K562 (cell line): ENCODE data around the gene OSGEP. TPM values are rescaled to one million over a fixed set of nuclear protein-coding genes. Genes with fewer than 3 reads are reported as not detected.

Experiments used
- ATAC-seq: fragments of 200-7000 bp; cut with Tn5 transposase; 3 replicates; pipeline ENCODE4 v1.9.1; 2020; ENCODE audit warnings: moderate library complexity
- BruUV-seq: library from RNA; stranded (reverse); fragments of 400-500 nt; replicated peaks from 2 replicates; lab custom pipeline; 2021; lab: Mats Ljungman, UMichigan
- CTCF ChIA-PET: fragments of 300-600 bp; formaldehyde crosslinking; extraction: SDS; loops from one replicate; lab custom pipeline; 2021; ENCODE audit warnings: low intra/inter-chr PET ratio; lab: Yijun Ruan, JAX
- POLR2A ChIA-PET: fragments of 300-600, 350-650 bp; sonication (Branson Sonifier 250); formaldehyde crosslinking; extraction: SDS; loops from one replicate; lab custom pipeline; 2021; ENCODE audit warnings: antibody characterized with exemption, inconsistent platforms; lab: Yijun Ruan, JAX
- DNase-seq, 4 experiments: peaks; one replicate each; pipeline versions ENCODE4 v3.0.0 to v3.0.0-alpha.2; 2011 to 2018; ENCODE audit warnings: low spot score in 3 of 4, mixed read lengths in 3 of 4; ENCODE audit errors: extremely low read depth in 1 of 4
- FAIRE-seq: peaks from 2 replicates; lab custom pipeline; 2011; peaks lifted over from hg19 to GRCh38; lab: Jason Lieb, UNC
- H2AFZ ChIP-seq: 2 replicates; pipeline ENCODE4 v1.6.0; 2011; ENCODE audit warnings: low read depth, low read length, control low read depth, inconsistent platforms
- H3K27ac ChIP-seq: fragments of 200-600 bp; 3 replicates; pipeline ENCODE4 v1.8.0; 2011; ENCODE audit warnings: low read depth, mild to moderate bottlenecking, control low read depth, inconsistent platforms, low read length, moderate library complexity, mixed read lengths; ENCODE audit errors: extremely low read depth
- H3K27me3 ChIP-seq, 2 experiments: fragments of 300-600 bp in 1 of 2; 2 replicates in 1 of 2; 3 replicates in 1 of 2; pipeline versions ENCODE4 v1.6.0 to v1.8.0; 2011; ENCODE audit warnings: inconsistent platforms in 2 of 2, low read length in 2 of 2, mild to moderate bottlenecking in 1 of 2, mixed read lengths in 1 of 2, moderate library complexity in 1 of 2; ENCODE audit not compliant: control insufficient read depth in 2 of 2, insufficient read depth in 2 of 2
- H3K36me3 ChIP-seq: fragments of 300-600 bp; 3 replicates; pipeline ENCODE4 v1.8.0; 2011; ENCODE audit warnings: mild to moderate bottlenecking, low read length, inconsistent platforms; ENCODE audit not compliant: control insufficient read depth, insufficient read depth
- H3K4me1 ChIP-seq, 2 experiments: fragments of 200-600 bp in 1 of 2; replicated peaks in 1 of 2; 2 replicates in 1 of 2; 3 replicates in 1 of 2; pipeline versions ENCODE4 v1.5.1 to v1.8.0; 2011; ENCODE audit warnings: inconsistent platforms in 2 of 2, low read length in 2 of 2, mild to moderate bottlenecking in 1 of 2, mixed read lengths in 1 of 2, moderate library complexity in 1 of 2; ENCODE audit not compliant: control insufficient read depth in 2 of 2, insufficient read depth in 2 of 2
- H3K4me2 ChIP-seq: 2 replicates; pipeline ENCODE4 v1.6.1; 2011; ENCODE audit warnings: low read length, control low read depth, inconsistent platforms, mixed read lengths; ENCODE audit not compliant: insufficient read depth
- H3K4me3 ChIP-seq: fragments of 200-600 bp; sonication (generic), shearing (Covaris generic); 2 replicates; pipeline ENCODE4 v1.5.1; 2016; ENCODE audit warnings: control low read depth, inconsistent platforms
- H3K79me2 ChIP-seq: fragments of 200-600 bp; 3 replicates; pipeline ENCODE4 v1.8.0; 2011; ENCODE audit warnings: low read length, inconsistent platforms; ENCODE audit not compliant: control insufficient read depth, insufficient read depth
- H3K9ac ChIP-seq, 2 experiments: 2 replicates each; pipeline versions ENCODE4 v1.6.0 to v1.6.1; 2011; ENCODE audit warnings: low read depth in 2 of 2, low read length in 2 of 2, control low read depth in 1 of 2, inconsistent platforms in 1 of 2, mild to moderate bottlenecking in 1 of 2, mixed read lengths in 1 of 2; ENCODE audit not compliant: insufficient read depth in 1 of 2
- H3K9me1 ChIP-seq: one replicate; pipeline ENCODE4 v1.6.0; 2011; ENCODE audit warnings: inconsistent platforms, mild to moderate bottlenecking, low read length, moderate library complexity; ENCODE audit not compliant: control insufficient read depth, insufficient read depth
- H3K9me3 ChIP-seq: replicated peaks from 2 replicates; pipeline ENCODE4 v1.5.1; 2011; ENCODE audit warnings: low read depth, low read length, inconsistent platforms; ENCODE audit not compliant: control insufficient read depth, insufficient read depth
- H4K20me1 ChIP-seq: replicated peaks from 2 replicates; pipeline ENCODE4 v1.6.1; 2011; ENCODE audit warnings: low read length, inconsistent platforms, mixed read lengths; ENCODE audit not compliant: control insufficient read depth, insufficient read depth
- ILK ChIP-seq: fragments of 450-650 bp; IDR thresholded peaks from 2 replicates; pipeline ENCODE4 v1.6.1; 2016; ENCODE audit warnings: missing genetic modification characterization, low read depth, mild to moderate bottlenecking, missing compliant biosample characterization, moderate library complexity, borderline replicate concordance
- JUN ChIP-seq, 2 experiments: sonication (generic) in 1 of 2; formaldehyde crosslinking in 1 of 2; IDR thresholded peaks; 2 replicates each; pipeline versions ENCODE4 v1.6.1 to v1.8.0; 2012 to 2022; ENCODE audit warnings: borderline replicate concordance in 2 of 2, mild to moderate bottlenecking in 2 of 2, improper control_type of control experiment in 1 of 2, low read depth in 1 of 2, low read length in 1 of 2, missing genetic modification reagents in 1 of 2
- U2AF2 ChIP-seq: fragments of 200-400 bp; formaldehyde crosslinking; optimal IDR thresholded peaks from 2 replicates; pipeline ENCODE3; 2017; ENCODE audit warnings: low read depth, mild to moderate bottlenecking, low read length
- ZEB2 ChIP-seq: fragments of 450-650 bp; IDR thresholded peaks from 2 replicates; pipeline ENCODE4 v1.6.1; 2016
- WGBS: fragments of 100-300 bp; shearing (Covaris generic); methylation state at CpG from one replicate; pipeline ENCODE4 v1.1.6; 2016; ENCODE audit warnings: low coverage, mixed read lengths; ENCODE audit not compliant: insufficient coverage; ENCODE audit errors: missing lambda C conversion rate; 5-methylcytosine and 5-hydroxymethylcytosine counted together
- in situ Hi-C: fragments of 300-500 bp; cut with MboI; formaldehyde crosslinking; loops from 4 replicates; pipeline ENCODE4 v1.15.0; 2018; ENCODE audit warnings: inconsistent platforms, mixed read lengths
- intact Hi-C: fragments of 100-400 bp; cut with micrococcal nuclease; formaldehyde crosslinking; loops from 2 replicates; pipeline ENCODE4 v1.14.2; 2022
- polyA plus RNA-seq, 8 experiments: library from polyadenylated mRNA; depleted of rRNA in 4 of 8; stranded (reverse) in 5 of 8; unstranded in 3 of 8; fragments of >200 nt; fragmentation: Nextera tagmentation in 2 of 8; fragmentation: Illumina TruSeq in 1 of 8; extraction: Ambion mirVana in 2 of 8; extraction: Trizol in 1 of 8; gene quantifications; 2 replicates each; pipeline versions ENCODE4 v1.2.1 to v1.2.3, GENCODE V29; 2011 to 2014; ENCODE audit warnings: inconsistent platforms in 1 of 8, missing spikeins in 1 of 8
- total RNA-seq, 7 experiments: library from RNA; depleted of rRNA in 6 of 7; stranded (reverse); fragments of >200 nt in 6 of 7; fragmentation: Illumina TruSeq in 2 of 7; extraction: Trizol in 2 of 7; gene quantifications; 2 replicates each; pipeline versions ENCODE4 v1.2.1 to v1.2.3, GENCODE V29; 2011 to 2021; ENCODE audit warnings: low replicate concordance in 1 of 7
- TF ChIP-seq, protein P1 (sequence below), 2 experiments: fragments of 450-650 bp; IDR thresholded peaks; 2 replicates each; pipeline ENCODE4 v1.6.1; 2016; ENCODE audit warnings: mild to moderate bottlenecking in 2 of 2, borderline replicate concordance in 1 of 2, low read depth in 1 of 2, moderate library complexity in 1 of 2
- TF ChIP-seq, protein P2 (sequence below): sonication (generic); formaldehyde crosslinking; IDR thresholded peaks from 2 replicates; pipeline ENCODE4 v1.4.0; 2020; ENCODE audit warnings: mild to moderate bottlenecking, missing genetic modification reagents

OSGEP gene
- total and polyA plus RNA-seq, 9 of the 15 experiments (the other 6 are each of a cell fraction or from before 2014, with no cell fraction given): 32.1 to 59.2 (median 44.1) TPM

- in situ Hi-C loops: loop anchor here (10.0 kb wide), 1 partner anchor 186 kb away; no protein-coding TSS in a partner anchor
- H3K27ac ChIP-seq: no peak overlapping the region
These were observed 36.1 kb downstream of the OSGEP start for GRCh38 chr14:20418501-20418909.

More at GRCh38 chr14:20418501-20418909, 36.1 kb downstream of the OSGEP start:
- Histone ChIP-seq H3K36me3 (no peaks in the 10 kb centered on the region), H3K4me2 (no peak overlapping the region), H3K4me1 (peaks cover under 1 to 13% of the 10 kb centered on the region in 2 experiments; a peak in 4 of 5 replicates), H3K4me3 (no peak overlapping the region), H3K79me2 (no peaks in the 10 kb centered on the region), H2AFZ (no peak overlapping the region), H3K9ac (no peak overlapping the region), H3K9me3 (no peaks in the 10 kb centered on the region), H4K20me1 (no peaks in the 10 kb centered on the region), H3K9me1 (no peaks in the 10 kb centered on the region), H3K27me3 (no peaks in the 10 kb centered on the region)
- DNase-seq (no peak), ATAC-seq (no peak), FAIRE-seq (no peak)
- ChIA-PET POLR2A (no interaction called here), CTCF (no interaction called here)
- TF ChIP-seq, protein P1, sequence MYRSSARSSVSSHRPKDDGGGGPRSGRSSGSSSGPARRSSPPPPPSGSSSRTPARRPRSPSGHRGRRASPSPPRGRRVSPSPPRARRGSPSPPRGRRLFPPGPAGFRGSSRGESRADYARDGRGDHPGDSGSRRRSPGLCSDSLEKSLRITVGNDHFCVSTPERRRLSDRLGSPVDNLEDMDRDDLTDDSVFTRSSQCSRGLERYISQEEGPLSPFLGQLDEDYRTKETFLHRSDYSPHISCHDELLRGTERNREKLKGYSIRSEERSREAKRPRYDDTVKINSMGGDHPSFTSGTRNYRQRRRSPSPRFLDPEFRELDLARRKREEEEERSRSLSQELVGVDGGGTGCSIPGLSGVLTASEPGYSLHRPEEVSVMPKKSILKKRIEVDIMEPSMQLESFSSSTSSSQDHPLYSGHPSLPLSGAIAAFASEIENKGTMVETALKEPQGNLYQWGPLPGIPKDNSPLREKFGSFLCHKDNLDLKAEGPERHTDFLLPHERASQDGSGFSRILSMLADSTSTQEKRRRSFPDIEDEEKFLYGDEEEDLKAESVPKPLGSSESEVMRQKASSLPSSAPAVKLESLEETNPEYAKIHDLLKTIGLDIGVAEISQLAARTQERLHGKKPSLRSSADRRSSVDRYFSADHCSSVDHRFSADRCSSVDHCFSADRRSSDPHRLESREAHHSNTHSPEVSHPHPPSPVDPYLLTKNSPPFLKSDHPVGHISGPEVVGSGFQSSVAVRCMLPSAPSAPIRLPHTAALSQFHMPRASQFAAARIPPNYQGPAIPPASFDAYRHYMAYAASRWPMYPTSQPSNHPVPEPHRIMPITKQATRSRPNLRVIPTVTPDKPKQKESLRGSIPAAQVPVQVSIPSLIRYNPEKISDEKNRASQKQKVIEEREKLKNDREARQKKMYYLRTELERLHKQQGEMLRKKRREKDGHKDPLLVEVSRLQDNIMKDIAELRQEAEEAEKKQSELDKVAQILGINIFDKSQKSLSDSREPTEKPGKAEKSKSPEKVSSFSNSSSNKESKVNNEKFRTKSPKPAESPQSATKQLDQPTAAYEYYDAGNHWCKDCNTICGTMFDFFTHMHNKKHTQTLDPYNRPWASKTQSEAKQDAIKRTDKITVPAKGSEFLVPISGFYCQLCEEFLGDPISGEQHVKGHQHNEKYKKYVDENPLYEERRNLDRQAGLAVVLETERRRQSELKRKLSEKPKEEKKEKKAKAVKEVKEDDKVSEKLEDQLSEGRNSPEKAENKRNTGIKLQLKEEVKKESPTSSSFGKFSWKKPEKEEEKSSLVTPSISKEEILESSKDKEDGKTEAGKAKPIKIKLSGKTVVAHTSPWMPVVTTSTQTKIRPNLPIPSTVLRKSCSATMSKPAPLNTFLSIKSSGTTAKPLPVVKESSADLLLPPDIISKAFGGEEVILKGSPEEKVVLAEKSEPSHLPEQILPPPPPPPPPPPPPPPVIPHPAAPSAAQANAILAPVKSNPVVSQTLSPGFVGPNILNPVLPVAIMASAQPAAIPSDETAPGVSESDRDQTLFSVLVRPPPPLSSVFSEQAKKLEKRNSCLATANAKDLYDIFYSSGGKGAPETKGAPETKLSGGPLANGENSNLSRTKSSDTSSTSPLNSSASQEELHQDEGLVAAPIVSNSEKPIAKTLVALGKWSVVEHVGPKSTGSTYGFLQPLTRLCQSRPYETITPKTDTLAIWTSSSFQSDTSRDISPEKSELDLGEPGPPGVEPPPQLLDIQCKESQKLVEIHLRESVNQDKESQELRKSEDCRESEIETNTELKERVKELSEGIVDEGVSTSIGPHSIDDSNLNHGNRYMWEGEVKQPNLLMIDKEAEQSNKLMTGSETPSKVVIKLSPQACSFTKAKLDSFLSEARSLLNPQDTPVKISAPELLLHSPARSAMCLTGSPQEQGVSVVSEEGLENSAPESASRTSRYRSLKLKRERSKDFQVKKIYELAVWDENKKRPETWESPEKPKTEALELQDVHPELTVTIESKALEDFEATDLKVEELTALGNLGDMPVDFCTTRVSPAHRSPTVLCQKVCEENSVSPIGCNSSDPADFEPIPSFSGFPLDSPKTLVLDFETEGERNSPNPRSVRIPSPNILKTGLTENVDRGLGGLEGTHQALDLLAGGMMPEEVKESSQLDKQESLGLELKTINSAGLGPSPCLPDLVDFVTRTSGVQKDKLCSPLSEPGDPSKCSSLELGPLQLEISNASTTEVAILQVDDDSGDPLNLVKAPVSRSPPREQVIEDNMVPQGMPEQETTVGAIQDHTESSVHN (IDR thresholded peaks at IDR 0.05; ENCODE audit: borderline replicate concordance in 1 of 2, low read depth in 1 of 2): no peak
- no peak for TF ChIP-seq JUN (IDR thresholded peaks at IDR 0.05; ENCODE audit: borderline replicate concordance, low read depth, low read length)
- TF ChIP-seq JUN (CRISPR knock-in tag; IDR thresholded peaks at IDR 0.05; ENCODE audit: borderline replicate concordance): no peak
- no peak for TF ChIP-seq ILK (tag)
- TF ChIP-seq ZEB2: no peak
- TF ChIP-seq U2AF2: no peak
- TF ChIP-seq, protein P2, sequence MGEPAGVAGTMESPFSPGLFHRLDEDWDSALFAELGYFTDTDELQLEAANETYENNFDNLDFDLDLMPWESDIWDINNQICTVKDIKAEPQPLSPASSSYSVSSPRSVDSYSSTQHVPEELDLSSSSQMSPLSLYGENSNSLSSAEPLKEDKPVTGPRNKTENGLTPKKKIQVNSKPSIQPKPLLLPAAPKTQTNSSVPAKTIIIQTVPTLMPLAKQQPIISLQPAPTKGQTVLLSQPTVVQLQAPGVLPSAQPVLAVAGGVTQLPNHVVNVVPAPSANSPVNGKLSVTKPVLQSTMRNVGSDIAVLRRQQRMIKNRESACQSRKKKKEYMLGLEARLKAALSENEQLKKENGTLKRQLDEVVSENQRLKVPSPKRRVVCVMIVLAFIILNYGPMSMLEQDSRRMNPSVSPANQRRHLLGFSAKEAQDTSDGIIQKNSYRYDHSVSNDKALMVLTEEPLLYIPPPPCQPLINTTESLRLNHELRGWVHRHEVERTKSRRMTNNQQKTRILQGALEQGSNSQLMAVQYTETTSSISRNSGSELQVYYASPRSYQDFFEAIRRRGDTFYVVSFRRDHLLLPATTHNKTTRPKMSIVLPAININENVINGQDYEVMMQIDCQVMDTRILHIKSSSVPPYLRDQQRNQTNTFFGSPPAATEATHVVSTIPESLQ (CRISPR knock-in tag): no peak
- 45% methylated on average over 2 of the region's 2 CpGs for WGBS
- BruUV-seq: no TSS peak
- intact Hi-C loops: no loop called here
